Vagina (tissue), 2 donors: ENCODE measurements around the gene COL25A1. TPM values are rescaled to one million over a fixed set of nuclear protein-coding genes. Genes with fewer than 3 reads are reported as not detected.

Source experiments
- DNase-seq, 2 donors: peaks; one replicate each; pipeline ENCODE4 v3.0.0-alpha.2; 2017; ENCODE audit errors: extremely low spot score in 2 of 2
- H3K27ac ChIP-seq: fragments of 200-600 bp; sonication (generic); one replicate; pipeline ENCODE4 v1.5.1; 2019
- H3K27me3 ChIP-seq: fragments of 200-600 bp; sonication (generic); one replicate; pipeline ENCODE4 v1.5.1; 2019
- H3K36me3 ChIP-seq, 2 donors: fragments of 200-600 bp; sonication (generic); one replicate each; pipeline ENCODE4 v1.5.1; 2017 to 2019
- H3K4me1 ChIP-seq: fragments of 200-600 bp; sonication (generic); one replicate; pipeline ENCODE4 v1.5.1; 2019
- H3K4me3 ChIP-seq, 2 donors: fragments of 200-600 bp; sonication (generic); 1 replicate in 1 of 2; 2 replicates in 1 of 2; pipeline ENCODE4 v1.5.1; 2016 to 2019
- H3K9me3 ChIP-seq: fragments of 200-600 bp; sonication (generic); one replicate; pipeline ENCODE4 v1.5.1; 2019
- POLR2A ChIP-seq, 2 donors: fragments of 450-650 bp; IDR thresholded peaks; one replicate each; pipeline ENCODE4 v1.6.1; 2017; ENCODE audit warnings: antibody characterized with exemption in 2 of 2, mild to moderate bottlenecking in 2 of 2, moderate library complexity in 2 of 2
- POLR2AphosphoS5 ChIP-seq, 2 donors: sonication (generic); formaldehyde crosslinking; IDR thresholded peaks; one replicate each; pipeline ENCODE4 v1.9.0; 2017; ENCODE audit warnings: antibody characterized with exemption in 2 of 2, mild to moderate bottlenecking in 2 of 2, low read depth in 1 of 2; ENCODE audit not compliant: insufficient read depth in 1 of 2
- intact Hi-C: fragments of 100-400 bp; cut with DNase I; formaldehyde crosslinking; loops from one replicate; pipeline ENCODE4 v1.15.1; 2023
- total RNA-seq: library from RNA; depleted of rRNA; stranded (reverse); fragments of >200 nt; gene quantifications from one replicate; pipeline ENCODE4 v1.2.3, GENCODE V29; 2016
- TF ChIP-seq, protein P1 (sequence below), 3 experiments: fragments of 450-650 bp in 2 of 3; fragments of 200-600 bp in 1 of 3; sonication (generic) in 1 of 3; IDR thresholded peaks; one replicate each; pipeline ENCODE4 v1.5.1; 2017 to 2019; ENCODE audit warnings: antibody characterized with exemption in 3 of 3, mild to moderate bottlenecking in 2 of 3, moderate library complexity in 2 of 3

COL25A1 gene
- total RNA-seq, 1 donor from 2014 or later: 0.49 TPM

DNA sequence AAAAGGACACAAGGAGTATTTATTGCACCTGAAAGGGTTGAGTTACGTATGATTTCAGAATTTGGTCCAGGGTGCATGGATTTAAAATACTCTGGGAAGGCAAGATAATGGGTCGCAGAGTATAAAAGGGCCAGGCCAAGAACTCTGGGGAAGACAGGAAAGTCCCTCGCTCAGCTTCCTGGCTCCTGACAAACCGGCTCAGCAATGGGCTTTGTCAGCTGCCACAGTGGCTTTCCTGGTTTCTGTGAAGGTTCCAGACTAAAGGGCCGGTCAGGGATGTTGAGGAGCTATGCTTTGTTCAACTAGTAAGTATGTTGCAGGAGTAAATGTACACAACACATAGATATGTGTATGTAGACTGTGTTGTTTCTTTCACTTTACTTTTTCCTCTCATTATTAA, 385.2 kb downstream of the COL25A1 start:
- intact Hi-C loops: no loop called here
- TF ChIP-seq POLR2A (IDR thresholded peaks at IDR 0.05) (no peak), POLR2AphosphoS5 (IDR thresholded peaks at IDR 0.05; ENCODE audit: insufficient read depth in 1 of 2, low read depth in 1 of 2) (no peak)
- TF ChIP-seq, protein P1, sequence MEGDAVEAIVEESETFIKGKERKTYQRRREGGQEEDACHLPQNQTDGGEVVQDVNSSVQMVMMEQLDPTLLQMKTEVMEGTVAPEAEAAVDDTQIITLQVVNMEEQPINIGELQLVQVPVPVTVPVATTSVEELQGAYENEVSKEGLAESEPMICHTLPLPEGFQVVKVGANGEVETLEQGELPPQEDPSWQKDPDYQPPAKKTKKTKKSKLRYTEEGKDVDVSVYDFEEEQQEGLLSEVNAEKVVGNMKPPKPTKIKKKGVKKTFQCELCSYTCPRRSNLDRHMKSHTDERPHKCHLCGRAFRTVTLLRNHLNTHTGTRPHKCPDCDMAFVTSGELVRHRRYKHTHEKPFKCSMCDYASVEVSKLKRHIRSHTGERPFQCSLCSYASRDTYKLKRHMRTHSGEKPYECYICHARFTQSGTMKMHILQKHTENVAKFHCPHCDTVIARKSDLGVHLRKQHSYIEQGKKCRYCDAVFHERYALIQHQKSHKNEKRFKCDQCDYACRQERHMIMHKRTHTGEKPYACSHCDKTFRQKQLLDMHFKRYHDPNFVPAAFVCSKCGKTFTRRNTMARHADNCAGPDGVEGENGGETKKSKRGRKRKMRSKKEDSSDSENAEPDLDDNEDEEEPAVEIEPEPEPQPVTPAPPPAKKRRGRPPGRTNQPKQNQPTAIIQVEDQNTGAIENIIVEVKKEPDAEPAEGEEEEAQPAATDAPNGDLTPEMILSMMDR (IDR thresholded peaks at IDR 0.05): no peak
- H3K36me3 ChIP-seq: no peaks in the 10 kb centered on the region
- H3K4me1 ChIP-seq: no peaks in the 10 kb centered on the region
- DNase-seq: no peak
- no peaks in the 10 kb centered on the region for H3K27me3 ChIP-seq
- H3K27ac ChIP-seq: no peak overlapping the region
- no peak overlapping the region for H3K4me3 ChIP-seq
- H3K9me3 ChIP-seq: no peaks in the 10 kb centered on the region

DNA sequence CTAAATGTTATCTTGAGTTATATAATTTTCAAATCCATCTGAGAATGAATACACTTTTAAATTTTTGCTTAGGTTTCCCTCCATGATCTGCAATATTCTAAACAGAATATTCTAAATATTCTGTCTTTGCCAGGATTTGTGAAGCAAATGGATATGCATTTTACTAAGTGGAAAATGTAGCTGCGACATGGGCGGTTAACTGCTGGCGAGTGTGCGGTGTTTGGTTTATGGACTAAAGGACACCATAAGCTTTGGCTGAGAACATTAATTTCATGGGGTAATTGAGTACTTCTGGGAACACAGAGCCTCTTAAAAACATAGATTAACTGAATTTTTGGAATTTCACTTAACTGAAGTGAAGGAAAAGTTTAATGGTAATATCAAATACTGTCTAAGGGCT, 385.8 kb downstream of the COL25A1 start:
- intact Hi-C loops: no loop called here
- Histone ChIP-seq H3K27ac (no peak overlapping the region), H3K27me3 (no peaks in the 10 kb centered on the region), H3K9me3 (no peaks in the 10 kb centered on the region), H3K36me3 (no peaks in the 10 kb centered on the region), H3K4me1 (no peaks in the 10 kb centered on the region), H3K4me3 (no peak overlapping the region)
- no peak for TF ChIP-seq POLR2AphosphoS5 (IDR thresholded peaks at IDR 0.05; ENCODE audit: insufficient read depth in 1 of 2, low read depth in 1 of 2)
- TF ChIP-seq POLR2A (IDR thresholded peaks at IDR 0.05): no peak
- TF ChIP-seq, protein P1 (IDR thresholded peaks at IDR 0.05): no peak
- no peak for DNase-seq

DNA sequence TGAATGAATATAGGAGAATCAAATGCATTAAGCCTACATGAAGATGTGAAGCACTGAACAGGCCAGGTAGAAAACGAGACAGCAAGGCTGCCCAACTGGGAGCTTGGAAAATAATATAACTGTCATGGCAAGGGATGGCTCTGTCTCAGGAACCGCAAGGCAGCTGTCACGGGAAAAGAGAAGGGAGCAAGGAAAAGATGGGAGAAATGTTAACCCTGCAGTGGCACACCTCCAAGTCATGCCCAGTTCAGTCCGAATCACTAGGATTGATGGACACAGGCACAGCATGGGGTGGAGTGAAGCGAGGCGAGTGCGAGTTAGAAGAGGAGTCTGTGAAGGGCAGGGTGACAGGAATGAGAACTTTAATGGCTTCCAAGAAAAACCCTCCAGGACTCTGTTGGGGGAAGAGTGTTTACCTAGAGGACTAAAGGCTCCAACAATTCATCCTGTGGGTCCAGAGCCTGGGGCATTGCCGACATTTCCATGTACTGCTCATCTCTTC, 395.5 kb downstream of the COL25A1 start:
- Histone ChIP-seq H3K27ac (no peak overlapping the region), H3K9me3 (no peaks in the 10 kb centered on the region)
- intact Hi-C loops: no loop called here

DNA sequence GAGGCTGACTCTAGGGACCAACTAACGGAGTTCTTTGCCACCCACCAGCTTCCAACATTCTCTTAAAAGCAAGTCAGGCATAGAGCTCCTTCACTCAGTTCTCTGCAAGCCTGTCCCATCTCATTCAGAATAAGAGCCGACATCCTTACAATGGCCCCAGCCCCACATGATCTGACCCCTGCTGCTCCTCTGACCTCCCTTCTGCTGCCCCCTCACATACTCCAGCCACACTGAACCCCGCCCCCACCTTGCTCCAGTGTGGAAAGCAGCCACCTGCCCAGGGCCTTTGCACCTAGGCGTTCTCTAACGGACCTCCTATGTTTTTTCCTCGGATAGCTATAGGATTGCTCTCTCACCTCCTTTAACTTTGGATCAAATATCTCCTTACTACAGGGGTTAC, 396.5 kb downstream of the COL25A1 start:
- H3K27ac ChIP-seq: no peak overlapping the region
- no peak overlapping the region for H3K4me3 ChIP-seq
- no peaks in the 10 kb centered on the region for H3K4me1 ChIP-seq
- intact Hi-C loops: no loop called here
- TF ChIP-seq POLR2AphosphoS5 (IDR thresholded peaks at IDR 0.05; ENCODE audit: insufficient read depth in 1 of 2, low read depth in 1 of 2): no peak
- TF ChIP-seq POLR2A (IDR thresholded peaks at IDR 0.05): no peak
- TF ChIP-seq, protein P1 (IDR thresholded peaks at IDR 0.05): no peak
- H3K27me3 ChIP-seq: no peaks in the 10 kb centered on the region
- H3K9me3 ChIP-seq: no peaks in the 10 kb centered on the region
- DNase-seq: no peak
- no peaks in the 10 kb centered on the region for H3K36me3 ChIP-seq

More for the DNA sequence above, 395.5 kb downstream of the COL25A1 start:
- Histone ChIP-seq H3K4me3 (no peak overlapping the region), H3K4me1 (no peaks in the 10 kb centered on the region), H3K27me3 (no peaks in the 10 kb centered on the region), H3K36me3 (no peaks in the 10 kb centered on the region)
- TF ChIP-seq POLR2A (IDR thresholded peaks at IDR 0.05) (no peak), POLR2AphosphoS5 (IDR thresholded peaks at IDR 0.05; ENCODE audit: insufficient read depth in 1 of 2, low read depth in 1 of 2) (no peak)
- TF ChIP-seq, protein P1 (IDR thresholded peaks at IDR 0.05): no peak
- no peak for DNase-seq

DNA sequence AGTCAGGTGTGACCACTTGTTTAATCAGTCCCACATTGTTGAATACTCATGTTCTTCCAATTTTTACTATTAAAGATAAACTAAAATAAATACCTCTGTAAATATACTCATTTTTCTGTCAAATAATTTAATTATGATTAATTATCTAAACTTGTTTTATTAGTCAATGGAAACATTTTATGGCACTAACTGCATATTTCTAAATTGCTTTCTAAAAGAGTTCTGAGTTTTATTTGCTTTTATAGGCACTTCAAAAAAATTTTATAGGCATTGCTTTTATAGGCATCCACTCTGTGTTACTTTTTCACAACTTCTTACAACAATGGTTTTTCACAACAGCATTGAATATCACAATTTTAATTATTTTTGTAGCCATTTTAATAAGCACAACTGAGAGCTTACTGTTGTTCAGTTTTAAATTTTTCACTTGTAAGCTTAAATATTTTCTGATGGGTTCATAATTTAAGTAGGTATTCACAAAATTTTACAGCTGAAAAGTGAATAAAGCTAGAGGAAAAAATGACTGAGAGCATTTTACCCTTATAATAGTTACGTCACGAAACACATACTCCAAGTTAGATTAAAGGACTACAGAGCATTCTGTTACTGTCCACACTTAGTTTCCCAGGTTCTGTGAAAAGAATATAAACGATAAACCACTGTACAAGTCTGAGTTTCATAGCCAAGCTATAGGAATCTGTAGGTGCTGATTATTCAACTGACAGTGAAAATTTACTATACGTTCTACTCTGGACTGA, 398.8 kb downstream of the COL25A1 start:
- intact Hi-C loops: no loop called here
- Histone ChIP-seq H3K36me3 (no peaks in the 10 kb centered on the region), H3K9me3 (no peaks in the 10 kb centered on the region), H3K27me3 (no peaks in the 10 kb centered on the region), H3K4me3 (no peak overlapping the region), H3K4me1 (no peaks in the 10 kb centered on the region), H3K27ac (no peak overlapping the region)
- TF ChIP-seq POLR2AphosphoS5 (IDR thresholded peaks at IDR 0.05; ENCODE audit: insufficient read depth in 1 of 2, low read depth in 1 of 2): no peak
- TF ChIP-seq, protein P1 (IDR thresholded peaks at IDR 0.05): no peak
- no peak for TF ChIP-seq POLR2A (IDR thresholded peaks at IDR 0.05)
- no peak for DNase-seq
